NCI-H2107 (cell line): ENCODE measurements around the gene SIRPD.

Experiments
- DNase-seq: peaks from one replicate; lab custom pipeline; 2025; lab: John Stamatoyannopoulos, UW

The SIRPD gene

DNA sequence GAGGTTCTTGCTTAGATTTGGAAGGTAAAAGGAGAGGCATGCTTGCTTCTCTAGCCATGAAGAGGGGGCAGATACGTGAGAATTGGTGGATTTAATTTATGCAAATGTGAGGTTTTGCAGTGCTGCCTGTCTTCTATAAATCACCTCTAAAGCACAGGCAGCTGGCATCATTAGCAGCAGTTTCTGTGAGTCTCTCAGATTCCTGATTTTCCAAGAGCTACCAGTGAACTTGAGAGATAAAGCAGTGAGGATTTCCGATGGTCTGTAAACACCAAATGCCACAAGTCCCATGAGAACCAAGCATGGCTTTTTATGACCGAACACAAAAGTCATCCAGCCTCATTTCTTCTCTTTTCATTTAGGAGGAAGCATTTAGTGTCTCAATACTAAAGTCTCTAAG lies 63.1 kb downstream of the SIRPD start:
- no peak for DNase-seq

DNA sequence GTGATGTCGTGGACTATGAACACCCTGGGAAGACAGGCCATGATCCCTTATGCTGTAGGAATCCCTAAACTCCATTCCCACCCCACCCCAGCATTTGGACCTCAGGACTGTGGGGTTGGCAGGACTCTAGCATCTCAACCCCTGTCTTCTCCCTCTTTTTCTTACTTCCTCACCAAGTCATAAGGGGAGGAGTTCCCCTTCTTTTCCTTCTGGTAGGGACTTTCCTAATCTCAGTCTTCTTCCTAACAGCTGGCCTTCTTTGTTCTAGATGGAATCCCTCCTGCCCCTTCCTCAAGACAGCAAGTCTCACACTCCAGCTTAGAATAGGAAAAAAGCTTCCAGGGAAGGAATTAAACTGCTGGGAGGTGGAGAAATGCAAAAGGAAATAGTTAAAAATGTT lies 64.0 kb downstream of the SIRPD start:
- DNase-seq = no peak

DNA sequence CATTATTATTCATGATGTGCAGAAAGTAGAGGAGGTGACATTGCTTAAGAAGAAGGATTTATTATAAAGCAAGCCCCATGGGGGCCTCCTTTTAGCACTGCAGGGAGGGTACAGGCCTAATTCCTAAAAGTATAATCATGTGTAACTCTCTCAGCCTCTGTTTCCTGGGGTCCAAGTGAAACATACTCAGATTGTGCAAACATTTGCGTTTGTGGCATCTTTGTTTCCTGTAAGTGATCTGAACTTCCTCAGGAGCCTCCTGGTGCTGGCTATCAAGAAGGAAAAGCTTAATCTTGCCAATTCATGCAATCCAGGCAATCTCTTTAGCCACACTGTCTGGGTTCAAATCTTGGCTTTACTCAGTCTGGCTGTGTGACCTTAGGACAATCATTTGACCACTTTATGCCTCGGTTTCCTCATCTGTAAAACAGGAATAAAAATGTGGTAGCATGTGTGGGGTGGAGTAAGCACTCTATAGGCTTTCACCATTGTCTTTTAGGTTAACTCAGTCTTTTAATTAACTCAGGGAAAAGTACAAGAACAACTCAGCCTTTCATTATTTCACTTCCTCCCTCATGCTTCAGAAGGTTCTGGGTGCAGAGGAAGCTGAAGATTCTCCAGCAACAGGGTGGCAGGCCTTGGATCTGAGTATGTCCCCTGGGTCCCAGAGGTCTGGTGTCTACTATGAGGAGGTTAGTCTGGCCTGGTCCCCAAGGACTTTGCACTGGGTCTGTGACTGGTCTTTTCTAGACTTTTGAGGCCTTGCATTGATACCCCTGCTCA lies 65.5 kb downstream of the SIRPD start:
- DNase-seq = no peak

DNA sequence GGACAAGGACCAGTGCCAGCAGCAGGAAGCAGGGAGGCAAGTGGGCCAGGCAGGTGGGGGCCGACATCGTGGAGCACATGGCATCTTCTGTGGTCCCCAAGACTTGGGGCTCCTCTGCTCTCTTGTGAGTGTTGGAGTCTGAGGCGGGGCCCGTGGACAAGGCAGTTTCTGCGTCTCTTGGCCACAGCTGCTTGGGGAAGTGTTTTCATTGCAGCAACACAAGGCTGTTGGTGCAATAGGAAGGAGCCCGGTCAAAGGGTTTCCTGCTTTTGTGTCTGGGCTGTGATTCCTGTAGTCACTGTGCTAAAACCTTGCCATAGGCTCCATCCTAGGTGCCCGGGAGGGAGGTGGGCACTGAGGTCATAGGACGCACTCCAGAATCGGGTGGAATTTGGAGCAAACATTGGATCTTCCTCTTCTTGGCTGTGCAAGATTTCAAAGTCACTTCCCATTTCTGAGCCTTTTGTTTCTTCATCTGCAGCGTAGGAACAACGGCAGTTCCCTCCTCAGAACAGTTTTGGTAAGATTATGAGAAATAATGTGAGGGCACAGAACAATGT lies 66.1 kb downstream of the SIRPD start, which contains the start of gene SIRPB2:
SIRPB2 (minus strand) TSS at position 140 of the 560 bp plus-strand sequence; CDS start at position 79, 61 bp downstream.
- DNase-seq = no peak

- no peak for DNase-seq
These were observed 66.8 kb downstream of the SIRPD start for GRCh38 chr20:1490643-1491195.

GRCh38 chr20:1489764-1490436 lies 67.6 kb downstream of the SIRPD start:
- no peak for DNase-seq

DNA sequence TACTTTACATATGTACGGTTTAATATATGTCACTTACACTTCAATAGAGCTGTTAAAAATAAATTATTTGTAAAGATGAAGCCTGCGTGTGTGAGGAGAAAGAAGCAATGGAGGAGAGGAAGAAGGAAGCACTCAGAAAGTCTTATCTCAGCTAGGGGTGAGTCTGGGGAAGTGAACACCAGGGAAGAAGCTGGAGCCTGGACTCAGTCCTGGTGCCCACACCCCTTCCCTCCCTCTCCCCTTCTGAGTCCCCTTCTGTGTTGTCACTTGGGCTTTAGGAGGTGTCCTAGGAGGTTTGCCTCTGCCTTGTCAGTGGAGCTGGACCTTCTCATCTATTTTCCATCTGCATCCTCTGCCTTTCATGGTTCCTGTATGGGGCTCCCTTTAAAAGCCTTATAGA lies 68.2 kb downstream of the SIRPD start:
- no peak for DNase-seq

- DNase-seq = no peak
These were observed 70.9 kb downstream of the SIRPD start for GRCh38 chr20:1486566-1486965.

DNA sequence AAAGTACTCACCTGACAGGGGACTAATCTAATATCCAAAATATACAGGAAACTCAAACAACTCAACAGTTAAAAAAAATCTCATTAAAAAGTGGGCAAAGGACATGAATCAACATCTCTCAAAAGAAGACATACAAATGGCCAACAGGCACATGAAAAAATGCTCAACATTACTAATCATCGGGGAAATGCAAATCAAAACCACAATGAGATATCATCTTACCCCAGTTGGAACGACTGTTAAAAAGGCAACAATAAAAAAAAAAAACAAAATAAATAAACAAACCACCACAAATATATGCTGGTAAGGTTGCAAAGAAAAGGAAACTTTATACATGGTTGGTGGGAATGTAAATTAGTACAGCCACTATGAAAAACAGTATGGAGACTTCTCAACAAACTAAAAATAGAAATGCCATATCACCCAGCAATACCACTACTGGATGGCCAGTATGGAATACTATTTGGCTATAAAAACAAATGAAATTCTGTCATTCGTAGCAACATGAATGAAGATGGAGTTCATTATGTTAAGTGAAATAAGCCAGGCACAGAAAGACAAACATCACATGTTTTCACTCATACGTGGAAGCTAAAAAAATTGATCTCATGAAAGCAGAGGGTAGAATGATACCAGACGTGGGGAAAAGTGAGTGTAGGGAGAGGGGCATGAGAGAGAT lies 72.9 kb downstream of the SIRPD start:
- DNase-seq = no peak
